Measurements from ENCODE around the gene INO80D.

- TF ChIP-seq POLR2A (IDR thresholded peaks at IDR 0.05) (no peak), CTCF (IDR thresholded peaks at IDR 0.05) (no peak)
These were observed 115.6 kb downstream of the INO80D start for GRCh38 chr2:205970348-205970747.

Data from heart left ventricle (tissue), 13 donors.